Trophoblast cell (in vitro differentiated cells and primary cell): Measurements from ENCODE around the gene CAPRIN2.

Source experiments
- DNase-seq, 2 donors: peaks; one replicate each; pipeline ENCODE4 v3.0.0-alpha.2; 2016
- H2AFZ ChIP-seq: 2 replicates; pipeline ENCODE4 v1.6.1; 2013; ENCODE audit warnings: low read length, moderate library complexity, mild to moderate bottlenecking; ENCODE audit not compliant: insufficient read depth, poor library complexity
- H2AK5ac ChIP-seq: 2 replicates; pipeline ENCODE4 v1.6.1; 2013; ENCODE audit warnings: mild to moderate bottlenecking, low read length
- H2BK120ac ChIP-seq: 2 replicates; pipeline ENCODE4 v1.6.1; 2013; ENCODE audit warnings: low read length, mild to moderate bottlenecking, moderate library complexity; ENCODE audit not compliant: insufficient read depth, poor library complexity
- H2BK12ac ChIP-seq: 2 replicates; pipeline ENCODE4 v1.6.1; 2013; ENCODE audit warnings: mild to moderate bottlenecking, low read length, moderate library complexity
- H2BK5ac ChIP-seq: 2 replicates; pipeline ENCODE4 v1.6.1; 2013; ENCODE audit warnings: low read length, low read depth, moderate library complexity, mild to moderate bottlenecking; ENCODE audit not compliant: poor library complexity
- H3K14ac ChIP-seq: 2 replicates; pipeline ENCODE4 v1.6.1; 2013; ENCODE audit warnings: mild to moderate bottlenecking, low read length
- H3K18ac ChIP-seq: 2 replicates; pipeline ENCODE4 v1.6.1; 2013; ENCODE audit warnings: mild to moderate bottlenecking, low read length
- H3K23ac ChIP-seq: 2 replicates; pipeline ENCODE4 v1.6.1; 2013; ENCODE audit warnings: low read length
- H3K27ac ChIP-seq: 2 replicates; pipeline ENCODE4 v1.5.1; 2013; ENCODE audit warnings: low read depth, mild to moderate bottlenecking, inconsistent platforms, low read length, moderate library complexity
- H3K27me3 ChIP-seq: 2 replicates; pipeline ENCODE4 v1.6.1; 2013; ENCODE audit warnings: inconsistent platforms, mild to moderate bottlenecking, low read length, moderate library complexity; ENCODE audit not compliant: insufficient read depth
- H3K36me3 ChIP-seq, 2 experiments: 1 replicate in 1 of 2; 2 replicates in 1 of 2; pipeline ENCODE4 v1.6.1; 2013; ENCODE audit warnings: low read length in 2 of 2, mild to moderate bottlenecking in 2 of 2, moderate library complexity in 1 of 2; ENCODE audit not compliant: insufficient read depth in 2 of 2, control insufficient read depth in 1 of 2
- H3K4ac ChIP-seq: 2 replicates; pipeline ENCODE4 v1.6.1; 2013; ENCODE audit warnings: low read depth, mild to moderate bottlenecking, low read length, moderate library complexity
- H3K4me1 ChIP-seq, 2 experiments: 1 replicate in 1 of 2; 2 replicates in 1 of 2; pipeline ENCODE4 v1.6.1; 2013; ENCODE audit warnings: low read length in 2 of 2, mild to moderate bottlenecking in 2 of 2, moderate library complexity in 1 of 2; ENCODE audit not compliant: insufficient read depth in 2 of 2, control insufficient read depth in 1 of 2
- H3K4me2 ChIP-seq: 2 replicates; pipeline ENCODE4 v1.6.1; 2013; ENCODE audit warnings: inconsistent platforms, mild to moderate bottlenecking, low read length, moderate library complexity
- H3K4me3 ChIP-seq: 2 replicates; pipeline ENCODE4 v1.5.1; 2013; ENCODE audit warnings: mild to moderate bottlenecking, low read depth, low read length, inconsistent platforms
- H3K79me1 ChIP-seq: one replicate; pipeline ENCODE4 v1.6.1; 2013; ENCODE audit warnings: low read length
- H3K79me2 ChIP-seq: 2 replicates; pipeline ENCODE4 v1.6.1; 2013; ENCODE audit warnings: low read length, mild to moderate bottlenecking; ENCODE audit not compliant: control insufficient read depth, insufficient read depth, poor library complexity
- H3K9ac ChIP-seq: 2 replicates; pipeline ENCODE4 v1.6.1; 2013; ENCODE audit warnings: mild to moderate bottlenecking, low read length
- H3K9me3 ChIP-seq: 2 replicates; pipeline ENCODE4 v1.6.1; 2013; ENCODE audit warnings: low read depth, mild to moderate bottlenecking, control low read depth, inconsistent platforms, low read length; ENCODE audit not compliant: insufficient read depth
- H4K12ac ChIP-seq: 2 replicates; pipeline ENCODE4 v1.6.1; 2013; ENCODE audit warnings: low read depth, mild to moderate bottlenecking, low read length, moderate library complexity
- H4K8ac ChIP-seq: 2 replicates; pipeline ENCODE4 v1.6.1; 2013; ENCODE audit warnings: low read depth, mild to moderate bottlenecking, low read length, moderate library complexity
- H4K91ac ChIP-seq: one replicate; pipeline ENCODE4 v1.6.1; 2013; ENCODE audit warnings: low read depth, mild to moderate bottlenecking, low read length, moderate library complexity
- WGBS: extraction: QIAGEN DNeasy Blood & Tissue Kit; methylation state at CpG from one replicate; pipeline ENCODE4 v1.1.7; 2013; ENCODE audit warnings: missing lambda C conversion rate; ENCODE audit not compliant: insufficient read length, insufficient coverage; ENCODE audit errors: extremely low coverage; 5-methylcytosine and 5-hydroxymethylcytosine counted together

CAPRIN2 gene

DNA sequence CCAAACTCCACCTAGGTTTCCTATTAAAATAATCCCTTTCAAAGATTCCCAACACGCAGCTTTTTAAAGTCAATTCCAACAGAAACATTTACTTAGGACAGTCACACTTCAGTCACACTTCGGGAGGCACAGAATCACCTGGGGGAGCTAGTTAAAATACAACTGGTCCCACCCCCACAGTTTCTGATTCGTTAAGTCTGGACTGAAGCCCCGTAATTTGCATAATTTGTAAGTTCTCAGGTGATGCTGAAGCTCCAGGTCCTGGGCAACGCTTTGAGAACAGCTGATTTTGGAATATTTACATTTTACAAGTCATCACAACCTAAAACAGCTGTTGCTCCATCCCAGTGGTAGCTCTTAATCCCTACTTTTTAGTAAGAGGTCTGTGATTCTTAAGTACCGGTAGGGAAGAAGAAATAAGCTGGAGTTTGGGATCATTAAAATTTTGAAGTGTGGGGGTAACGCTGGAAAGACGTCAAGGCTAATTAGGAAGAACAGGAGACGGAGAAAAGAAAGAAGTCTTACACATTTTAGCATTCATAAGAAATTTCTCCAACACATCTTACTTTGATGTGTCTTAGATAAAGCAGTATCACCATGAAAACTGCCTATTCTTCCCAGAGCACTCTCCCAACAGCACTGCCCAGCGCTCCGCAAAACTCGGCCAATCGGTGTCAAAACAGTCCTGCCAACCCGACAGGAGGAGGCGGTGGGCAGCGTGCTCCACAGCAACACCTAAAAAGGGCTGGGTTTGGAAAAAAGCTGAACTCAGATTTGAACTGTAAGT is 60.1 kb downstream of the CAPRIN2 start:
- Histone ChIP-seq H3K4me1 (peaks cover 4 to 8% of the 10 kb centered on the region in 2 experiments), H3K4me3 (peak overlapping the region; percentile 89), H3K9me3 (no peaks in the 10 kb centered on the region), H2BK120ac (no peak overlapping the region), H2AFZ (peak overlapping the region; percentile 90), H3K9ac (peak overlapping the region; percentile 75), H3K4ac (no peak overlapping the region), H3K79me1 (peaks cover 10% of the 10 kb centered on the region), H3K4me2 (peak overlapping the region; percentile 87), H3K36me3 (no peaks in the 10 kb centered on the region), H2AK5ac (no peak overlapping the region), H3K27me3 (no peaks in the 10 kb centered on the region), H3K14ac (no peak overlapping the region), H2BK5ac (no peak overlapping the region), H4K12ac (no peak overlapping the region), H3K18ac (no peak overlapping the region), H3K79me2 (peaks cover 5% of the 10 kb centered on the region), H3K27ac (no peak overlapping the region), H4K8ac (no peak overlapping the region), H2BK12ac (no peak overlapping the region), H3K23ac (no peak overlapping the region), H4K91ac (no peak overlapping the region)
- DNase-seq: peak; percentile 24 to 51
- WGBS: no CpG with 5 or more reads among the region's 16 CpGs

- no peak overlapping the region for H3K9ac ChIP-seq
- no peak overlapping the region for H2BK12ac ChIP-seq
- no peak overlapping the region for H3K23ac ChIP-seq
- no peak overlapping the region for H4K8ac ChIP-seq
- H3K4ac ChIP-seq: no peak overlapping the region
- H3K4me1 ChIP-seq: peaks cover 4 to 8% of the 10 kb centered on the region in 2 experiments
- H3K79me2 ChIP-seq: peaks cover 5% of the 10 kb centered on the region
- no peak for DNase-seq
- no peak overlapping the region for H3K4me2 ChIP-seq
- no peaks in the 10 kb centered on the region for H3K27me3 ChIP-seq
- H2AK5ac ChIP-seq: no peak overlapping the region
- H3K14ac ChIP-seq: no peak overlapping the region
- no peaks in the 10 kb centered on the region for H3K36me3 ChIP-seq
- no peak overlapping the region for H2BK120ac ChIP-seq
- no peaks in the 10 kb centered on the region for H3K9me3 ChIP-seq
- WGBS: no CpG with 5 or more reads among the region's 5 CpGs
- no peak overlapping the region for H3K4me3 ChIP-seq
- H3K79me1 ChIP-seq: peaks cover 10% of the 10 kb centered on the region
- no peak overlapping the region for H4K91ac ChIP-seq
- no peak overlapping the region for H3K27ac ChIP-seq
- H4K12ac ChIP-seq: no peak overlapping the region
- H3K18ac ChIP-seq: no peak overlapping the region
- no peak overlapping the region for H2AFZ ChIP-seq
- H2BK5ac ChIP-seq: no peak overlapping the region
Observed at GRCh38 chr12:30692470-30692869, 62.3 kb downstream of the CAPRIN2 start.

DNA sequence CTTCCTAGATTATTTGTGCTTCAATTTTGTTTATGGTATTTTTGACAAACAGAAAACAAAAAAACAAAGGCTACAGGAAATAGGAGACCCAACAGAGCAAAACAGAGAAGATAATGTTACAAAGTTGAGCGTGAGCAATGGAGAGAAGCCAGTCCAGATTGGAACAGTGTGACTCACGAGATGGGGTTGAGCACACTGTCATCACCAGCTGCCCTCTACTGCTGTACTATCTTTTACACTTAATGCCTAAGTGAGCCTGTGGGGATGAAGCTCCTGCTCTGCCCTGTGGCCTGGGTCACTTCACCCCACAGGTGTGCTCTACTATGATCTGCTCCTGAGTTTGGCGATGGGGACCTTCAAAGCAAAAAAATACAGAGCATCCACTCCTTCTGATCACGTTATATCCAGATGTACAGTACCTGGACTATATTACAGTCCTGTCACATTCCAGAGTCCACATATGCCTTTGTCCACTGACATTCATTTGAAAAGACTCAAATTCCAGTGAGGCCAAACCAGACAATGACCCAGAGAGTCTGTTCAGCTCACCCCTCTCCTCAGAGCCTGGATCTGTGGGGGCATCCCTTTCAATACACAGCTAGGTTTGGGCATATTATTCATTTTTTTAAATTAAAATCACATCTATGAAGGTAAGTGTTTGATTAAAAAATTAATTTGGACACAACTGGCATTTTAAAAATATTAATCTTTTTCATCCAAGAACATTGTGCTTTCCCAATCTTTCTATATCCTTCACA is 63.5 kb downstream of the CAPRIN2 start:
- H3K79me2 ChIP-seq: peaks cover 5% of the 10 kb centered on the region
- H3K4me2 ChIP-seq: peak overlapping the region; percentile 38
- no peak overlapping the region for H3K14ac ChIP-seq
- H3K79me1 ChIP-seq: peaks cover 10% of the 10 kb centered on the region
- no peaks in the 10 kb centered on the region for H3K27me3 ChIP-seq
- WGBS: no CpG with 5 or more reads among the region's 4 CpGs
- no peak overlapping the region for H3K18ac ChIP-seq
- no peak overlapping the region for H4K8ac ChIP-seq
- H2AK5ac ChIP-seq: no peak overlapping the region
- no peaks in the 10 kb centered on the region for H3K9me3 ChIP-seq
- peaks cover 0 to 1% of the 10 kb centered on the region in 2 experiments for H3K36me3 ChIP-seq
- H3K4me3 ChIP-seq: no peak overlapping the region
- no peak overlapping the region for H2BK120ac ChIP-seq
- no peak overlapping the region for H2BK12ac ChIP-seq
- H2BK5ac ChIP-seq: no peak overlapping the region
- no peak overlapping the region for H3K9ac ChIP-seq
- H3K27ac ChIP-seq: peak overlapping the region; percentile 84
- H3K23ac ChIP-seq: no peak overlapping the region
- DNase-seq: peak; percentile 43 to 64
- no peak overlapping the region for H4K91ac ChIP-seq
- no peak overlapping the region for H2AFZ ChIP-seq
- peaks cover 4 to 8% of the 10 kb centered on the region in 2 experiments for H3K4me1 ChIP-seq
- H4K12ac ChIP-seq: no peak overlapping the region
- H3K4ac ChIP-seq: no peak overlapping the region

DNA sequence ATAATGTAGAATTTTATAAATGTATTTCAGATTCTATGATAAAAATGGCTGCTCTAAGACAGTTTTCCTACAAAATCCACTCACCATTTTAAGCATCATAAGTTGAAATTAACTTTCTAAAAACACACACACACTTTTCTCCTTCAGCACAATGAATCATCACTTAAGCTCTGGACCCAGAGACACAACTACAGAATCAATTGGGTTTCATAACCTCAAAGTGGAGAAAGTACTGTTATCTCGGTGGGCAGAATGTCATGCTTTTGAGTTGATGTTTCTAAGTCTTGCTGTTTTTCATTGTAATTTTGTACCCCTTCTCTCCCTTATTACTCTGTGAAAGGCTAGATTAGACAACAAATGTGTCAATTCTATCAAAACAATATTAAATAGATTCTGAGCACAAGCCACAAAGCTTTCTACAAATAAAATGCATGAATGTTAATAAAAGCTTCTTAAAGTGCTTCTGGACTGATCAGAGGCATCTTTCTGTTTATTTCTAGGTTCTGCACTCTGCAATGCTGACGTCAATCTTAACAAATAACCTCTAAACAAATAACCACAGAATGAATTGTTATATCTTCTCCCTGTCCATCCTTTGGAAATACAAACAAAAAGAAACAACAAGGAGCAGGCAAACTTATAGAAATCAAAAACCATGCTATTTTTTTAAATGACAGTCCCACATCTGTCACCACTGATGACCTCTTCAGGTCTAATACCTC is 67.3 kb downstream of the CAPRIN2 start:
- H3K23ac ChIP-seq: no peak overlapping the region
- H3K4me1 ChIP-seq: peaks cover 0 to 3% of the 10 kb centered on the region in 2 experiments
- no peak overlapping the region for H2BK120ac ChIP-seq
- H2AK5ac ChIP-seq: no peak overlapping the region
- no peak for DNase-seq
- no peaks in the 10 kb centered on the region for H3K79me2 ChIP-seq
- no CpG with 5 or more reads among the region's 2 CpGs for WGBS
- no peak overlapping the region for H3K27ac ChIP-seq
- H3K9ac ChIP-seq: no peak overlapping the region
- H4K12ac ChIP-seq: no peak overlapping the region
- no peaks in the 10 kb centered on the region for H3K27me3 ChIP-seq
- H3K4me3 ChIP-seq: no peak overlapping the region
- no peak overlapping the region for H3K4ac ChIP-seq
- H4K91ac ChIP-seq: no peak overlapping the region
- peaks cover 1 to 3% of the 10 kb centered on the region in 2 experiments for H3K36me3 ChIP-seq
- H3K4me2 ChIP-seq: no peak overlapping the region
- no peak overlapping the region for H2BK5ac ChIP-seq
- H3K14ac ChIP-seq: no peak overlapping the region
- H2AFZ ChIP-seq: no peak overlapping the region
- no peak overlapping the region for H3K18ac ChIP-seq
- peaks cover 2% of the 10 kb centered on the region for H3K79me1 ChIP-seq
- no peak overlapping the region for H4K8ac ChIP-seq
- no peaks in the 10 kb centered on the region for H3K9me3 ChIP-seq
- H2BK12ac ChIP-seq: no peak overlapping the region
